Memory B cell (primary cell): ENCODE results near the gene EMP3.
A peak's percentile ranks its signal among the peaks of the same experiment; 100 is the strongest.
"Not testable (repeated sequence)": the region's sequence is repeated elsewhere in the genome, so short reads cannot be mapped to it uniquely, and the experiment has no call there.

ENCODE experiments used
- ATAC-seq: fragments of 150-1000 bp; cut with Tn5 transposase; 2 replicates; pipeline ENCODE4 v1.10.0; 2021; ENCODE audit warnings: low read depth, mild to moderate bottlenecking, moderate library complexity
- DNase-seq, 2 donors: peaks; one replicate each; pipeline ENCODE4 v3.0.0; 2022; ENCODE audit warnings: low spot score in 2 of 2
- H3K27ac Mint-ChIP-seq: one replicate; pipeline ENCODE4 v1.8.0; 2022; ENCODE audit warnings: mild to moderate bottlenecking, moderate library complexity, mixed read lengths
- H3K27me3 Mint-ChIP-seq: one replicate; pipeline ENCODE4 v1.8.0; 2022; ENCODE audit warnings: mixed read lengths
- H3K36me3 Mint-ChIP-seq: one replicate; pipeline ENCODE4 v1.8.0; 2022; ENCODE audit warnings: mild to moderate bottlenecking, mixed read lengths
- H3K4me1 Mint-ChIP-seq: one replicate; pipeline ENCODE4 v1.8.0; 2022; ENCODE audit warnings: mixed read lengths
- H3K4me3 Mint-ChIP-seq: one replicate; pipeline ENCODE4 v1.8.0; 2022; ENCODE audit warnings: mild to moderate bottlenecking, moderate library complexity, mixed read lengths
- H3K9me3 Mint-ChIP-seq: one replicate; pipeline ENCODE4 v1.8.0; 2022; ENCODE audit warnings: mixed read lengths

Gene EMP3

GRCh38 chr19:48325265-48325910 lies at the start of gene EMP3:
TSS of gene EMP3 (plus strand) at chr19:48325552. CDS start at chr19:48326845, 1,293 bp downstream.
- peaks cover 51% of the 10 kb centered on the region for H3K4me1 Mint-ChIP-seq
- H3K27me3 Mint-ChIP-seq: no peaks in the 10 kb centered on the region
- peak; percentile 18 for ATAC-seq
- H3K4me3 Mint-ChIP-seq: peak within 1 kb of the TSS; percentile 96
- peak; percentile 60 to 70 for DNase-seq
- peaks cover 26% of the 10 kb centered on the region for H3K36me3 Mint-ChIP-seq
- H3K27ac Mint-ChIP-seq: peak within 1 kb of the TSS; percentile 98
- H3K9me3 Mint-ChIP-seq: peaks cover 1% of the 10 kb centered on the region

DNA sequence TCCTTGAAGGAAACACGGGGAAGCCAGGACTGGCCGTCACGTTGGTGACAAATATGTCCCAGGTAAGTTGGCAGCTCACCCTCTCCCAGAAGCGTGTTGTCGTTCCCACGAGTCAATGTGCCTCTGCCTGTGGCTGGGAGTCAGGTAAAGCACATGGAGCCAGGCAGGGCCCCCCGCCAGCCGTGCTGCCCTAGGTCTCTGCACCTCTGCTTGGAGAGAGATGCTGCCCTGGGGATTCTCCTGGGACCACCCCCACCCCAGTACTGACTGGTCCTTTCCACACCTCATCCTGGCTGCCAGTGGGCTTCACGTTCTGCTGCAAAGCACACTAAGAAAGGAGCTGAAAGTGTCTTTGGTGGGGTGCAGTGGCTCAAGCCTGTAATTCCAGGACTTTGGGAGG lies 45.6 kb upstream of the EMP3 start:
- H3K9me3 Mint-ChIP-seq: no peaks in the 10 kb centered on the region
- no peak overlapping the region for H3K27ac Mint-ChIP-seq
- no peaks in the 10 kb centered on the region for H3K27me3 Mint-ChIP-seq
- no peaks in the 10 kb centered on the region for H3K4me1 Mint-ChIP-seq
- H3K4me3 Mint-ChIP-seq: no peak overlapping the region
- H3K36me3 Mint-ChIP-seq: no peaks in the 10 kb centered on the region
- ATAC-seq (no peak), DNase-seq (no peak)

GRCh38 chr19:48283908-48284307 lies 41.4 kb upstream of the EMP3 start:
- Mint-ChIP-seq H3K4me3 (no peak overlapping the region), H3K27me3 (no peaks in the 10 kb centered on the region), H3K27ac (no peak overlapping the region), H3K36me3 (peaks cover 13% of the 10 kb centered on the region), H3K9me3 (peaks cover 13% of the 10 kb centered on the region), H3K4me1 (no peaks in the 10 kb centered on the region)
- DNase-seq (no peak), ATAC-seq (no peak)

DNA sequence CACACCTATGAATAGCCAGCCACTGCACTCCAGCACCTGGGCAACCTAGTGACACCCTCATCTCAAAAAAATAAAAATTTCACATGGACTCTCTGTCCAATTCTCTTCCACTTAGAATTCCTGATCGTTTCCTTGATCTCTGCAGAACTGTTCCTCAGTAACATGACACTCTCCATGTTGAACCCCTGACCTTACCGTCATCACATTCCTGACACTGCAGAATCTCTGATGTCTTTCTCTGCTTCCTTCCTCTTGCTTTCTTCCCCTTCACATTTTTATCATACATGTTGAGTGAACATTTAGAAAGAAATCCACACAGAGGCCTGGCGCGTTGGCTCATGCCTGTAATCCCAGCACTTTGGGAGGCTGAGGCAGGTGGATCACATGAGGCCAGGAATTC lies 40.5 kb upstream of the EMP3 start:
- no peak overlapping the region for H3K27ac Mint-ChIP-seq
- no peak for ATAC-seq
- H3K36me3 Mint-ChIP-seq: peaks cover 13% of the 10 kb centered on the region
- no peak for DNase-seq
- no peaks in the 10 kb centered on the region for H3K27me3 Mint-ChIP-seq
- no peaks in the 10 kb centered on the region for H3K4me1 Mint-ChIP-seq
- H3K4me3 Mint-ChIP-seq: no peak overlapping the region
- peaks cover 13% of the 10 kb centered on the region for H3K9me3 Mint-ChIP-seq

- Mint-ChIP-seq H3K4me1 (no peaks in the 10 kb centered on the region), H3K4me3 (no peak overlapping the region), H3K36me3 (peaks cover 13% of the 10 kb centered on the region), H3K27ac (no peak overlapping the region), H3K27me3 (no peaks in the 10 kb centered on the region), H3K9me3 (peaks cover 13% of the 10 kb centered on the region)
- DNase-seq (no peak), ATAC-seq (no peak)
These were observed 37.6 kb upstream of the EMP3 start for GRCh38 chr19:48287748-48288147.

- DNase-seq (no peak), ATAC-seq (no peak)
- Mint-ChIP-seq H3K4me3 (peak overlapping the region; percentile 37), H3K4me1 (no peaks in the 10 kb centered on the region), H3K27ac (no peak overlapping the region), H3K36me3 (peaks cover 10% of the 10 kb centered on the region), H3K27me3 (no peaks in the 10 kb centered on the region), H3K9me3 (peaks cover 12% of the 10 kb centered on the region)
These were observed 35.0 kb upstream of the EMP3 start for GRCh38 chr19:48290401-48290770.

- peaks cover 11% of the 10 kb centered on the region for H3K9me3 Mint-ChIP-seq
- peaks cover 7% of the 10 kb centered on the region for H3K36me3 Mint-ChIP-seq
- H3K4me1 Mint-ChIP-seq: no peaks in the 10 kb centered on the region
- ATAC-seq (peak; percentile 75), DNase-seq (peak; percentile 56 to 73)
- no peak overlapping the region for H3K27ac Mint-ChIP-seq
- H3K4me3 Mint-ChIP-seq: peak overlapping the region; percentile 74
- peaks cover 4% of the 10 kb centered on the region for H3K27me3 Mint-ChIP-seq
These were observed 34.4 kb upstream of the EMP3 start for GRCh38 chr19:48290771-48291488.

- not testable (repeated sequence) for H3K36me3 Mint-ChIP-seq, H3K27me3 Mint-ChIP-seq, H3K27ac Mint-ChIP-seq, DNase-seq, H3K4me1 Mint-ChIP-seq, H3K9me3 Mint-ChIP-seq, ATAC-seq
- H3K4me3 Mint-ChIP-seq: peak overlapping the region; percentile 74
These were observed 33.9 kb upstream of the EMP3 start for GRCh38 chr19:48291489-48291815.

- H3K36me3 Mint-ChIP-seq: peaks cover 2% of the 10 kb centered on the region
- H3K9me3 Mint-ChIP-seq: no peaks in the 10 kb centered on the region
- DNase-seq: no peak
- peaks cover 6% of the 10 kb centered on the region for H3K27me3 Mint-ChIP-seq
- no peaks in the 10 kb centered on the region for H3K4me1 Mint-ChIP-seq
- no peak overlapping the region for H3K4me3 Mint-ChIP-seq
- ATAC-seq: no peak
- H3K27ac Mint-ChIP-seq: no peak overlapping the region
These were observed 32.6 kb upstream of the EMP3 start for GRCh38 chr19:48292798-48293197.

DNA sequence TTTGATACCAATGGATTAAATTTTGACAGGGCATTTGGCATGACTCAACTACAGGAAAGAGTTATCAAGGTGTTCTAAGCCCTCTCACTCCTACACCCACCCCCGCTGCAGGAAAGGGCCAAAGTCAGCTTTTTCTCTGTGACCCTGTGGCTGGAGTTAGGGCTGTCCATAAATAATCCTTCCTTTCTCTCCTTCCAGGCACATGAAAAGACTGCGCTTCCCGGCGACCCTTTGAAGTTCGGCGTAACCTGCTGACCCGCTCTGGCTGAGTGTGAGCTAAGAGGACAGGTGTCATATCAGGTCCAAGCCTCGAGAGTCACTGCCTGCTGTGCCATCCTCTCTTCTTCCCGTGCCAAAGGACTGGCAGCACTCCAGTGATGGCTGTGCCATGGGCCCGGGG lies 29.9 kb upstream of the EMP3 start:
- Mint-ChIP-seq H3K9me3 (no peaks in the 10 kb centered on the region), H3K27ac (no peak overlapping the region), H3K36me3 (peaks cover 2% of the 10 kb centered on the region), H3K4me1 (no peaks in the 10 kb centered on the region), H3K4me3 (no peak overlapping the region), H3K27me3 (peaks cover 7% of the 10 kb centered on the region)
- ATAC-seq (no peak), DNase-seq (no peak)

DNA sequence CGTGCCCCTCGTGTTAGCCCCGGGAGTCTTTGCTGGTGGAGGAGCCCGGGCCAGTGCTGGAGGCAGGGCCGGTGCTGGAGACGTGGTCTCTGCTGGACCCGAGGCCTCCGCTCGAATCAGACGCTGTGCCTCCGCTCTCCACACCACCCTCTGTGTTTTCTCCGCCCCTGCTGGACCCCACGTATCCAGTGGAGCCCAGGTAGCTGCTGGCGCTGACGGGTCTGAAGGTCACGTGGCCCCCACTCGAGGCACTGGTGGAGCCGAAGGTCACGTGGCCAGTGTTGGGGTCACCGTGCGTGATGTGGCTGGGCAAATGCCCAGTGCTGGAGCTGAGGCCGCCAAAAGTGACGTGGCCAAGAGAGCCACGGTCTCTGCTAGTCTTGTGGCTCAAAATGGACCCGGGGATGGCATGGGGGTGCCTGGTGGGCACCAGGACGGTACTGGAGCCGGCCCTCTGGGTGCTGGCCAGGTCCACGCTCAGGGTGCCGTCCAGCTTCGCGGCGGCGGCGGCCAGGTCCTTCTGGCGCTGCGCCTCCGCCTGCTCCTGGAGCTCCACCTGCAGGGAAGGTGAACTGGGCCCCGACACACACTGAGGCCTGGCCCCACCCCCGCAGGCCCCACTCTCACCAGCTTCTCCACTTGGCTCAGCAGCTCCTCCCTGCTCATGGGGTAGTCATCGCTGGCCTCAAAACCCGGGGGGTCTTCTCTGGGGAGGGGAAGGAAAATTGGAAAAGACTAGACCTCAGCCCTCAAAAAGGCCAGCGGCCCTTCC lies 28.2 kb upstream of the EMP3 start:
- Mint-ChIP-seq H3K27ac (no peak overlapping the region), H3K9me3 (no peaks in the 10 kb centered on the region)
- ATAC-seq: no peak

DNA sequence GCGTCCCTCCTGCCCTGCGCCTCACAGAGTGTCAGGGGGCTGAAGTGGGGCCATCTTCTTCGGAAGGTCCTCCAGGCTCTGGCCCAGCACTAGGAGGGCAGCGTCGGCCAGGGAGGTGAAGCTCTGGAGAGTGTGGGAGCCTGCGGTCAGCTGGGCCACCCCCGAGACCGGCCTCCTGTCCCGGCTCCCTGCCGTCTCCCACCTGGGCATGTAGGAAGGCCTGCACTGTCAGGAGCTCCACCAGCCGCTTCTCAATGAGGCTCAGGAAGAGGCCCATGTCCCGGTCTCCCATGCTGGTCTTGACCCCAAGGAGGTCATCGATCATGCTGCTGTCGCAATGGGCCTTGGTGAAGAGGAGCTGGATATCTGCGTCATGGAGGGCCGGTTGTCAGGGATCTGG lies 27.4 kb upstream of the EMP3 start:
- no peaks in the 10 kb centered on the region for H3K9me3 Mint-ChIP-seq
- DNase-seq: no peak
- no peak overlapping the region for H3K27ac Mint-ChIP-seq
- peaks cover 7% of the 10 kb centered on the region for H3K27me3 Mint-ChIP-seq
- no peak overlapping the region for H3K4me3 Mint-ChIP-seq
- ATAC-seq: no peak
- peaks cover 2% of the 10 kb centered on the region for H3K36me3 Mint-ChIP-seq
- no peaks in the 10 kb centered on the region for H3K4me1 Mint-ChIP-seq

More for the DNA sequence above, 28.2 kb upstream of the EMP3 start:
- H3K4me3 Mint-ChIP-seq: no peak overlapping the region
- H3K36me3 Mint-ChIP-seq: peaks cover 2% of the 10 kb centered on the region
- peaks cover 7% of the 10 kb centered on the region for H3K27me3 Mint-ChIP-seq
- DNase-seq: no peak
- no peaks in the 10 kb centered on the region for H3K4me1 Mint-ChIP-seq

GRCh38 chr19:48301886-48302599 lies 23.3 kb upstream of the EMP3 start:
- Mint-ChIP-seq H3K4me3 (no peak overlapping the region), H3K36me3 (no peaks in the 10 kb centered on the region), H3K27me3 (peaks cover 1% of the 10 kb centered on the region), H3K27ac (no peak overlapping the region), H3K4me1 (no peaks in the 10 kb centered on the region), H3K9me3 (no peaks in the 10 kb centered on the region)
- DNase-seq (no peak), ATAC-seq (no peak)

DNA sequence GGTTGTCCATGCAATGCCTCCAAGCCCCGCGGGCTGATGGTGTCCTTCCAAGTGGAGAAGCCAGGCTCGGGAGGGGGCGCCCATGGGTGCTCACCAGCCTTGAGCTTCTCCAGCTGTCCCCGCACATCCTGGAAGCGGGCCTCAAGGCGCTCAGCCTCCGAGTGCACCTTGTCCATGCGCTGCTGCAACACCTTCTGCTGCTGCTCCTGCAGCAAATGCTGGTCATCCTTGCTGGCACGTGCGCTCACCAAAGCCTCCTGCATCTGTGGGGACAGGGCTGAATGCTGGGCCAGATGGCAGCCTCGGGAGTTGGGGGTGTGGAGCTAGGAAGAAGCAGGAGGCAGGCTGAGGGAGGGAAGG lies 22.8 kb upstream of the EMP3 start:
- Mint-ChIP-seq H3K27ac (no peak overlapping the region), H3K36me3 (no peaks in the 10 kb centered on the region), H3K4me1 (no peaks in the 10 kb centered on the region), H3K4me3 (no peak overlapping the region), H3K9me3 (no peaks in the 10 kb centered on the region), H3K27me3 (peaks cover 1% of the 10 kb centered on the region)
- ATAC-seq: no peak
- no peak for DNase-seq
